Psoas muscle (tissue), 8 donors: ENCODE data around the gene BRIP1. TPM values are rescaled to one million over a fixed set of nuclear protein-coding genes. Genes with fewer than 3 reads are reported as not detected.

Source experiments
- ATAC-seq, 4 donors: fragments of 200-7000 bp; cut with Tn5 transposase; one replicate each; pipeline ENCODE4 v1.9.1; 2020; ENCODE audit warnings: moderate library complexity in 3 of 4, mild to moderate bottlenecking in 2 of 4
- DNase-seq, 2 donors: peaks; one replicate each; pipeline ENCODE4 v3.0.0-alpha.2; 2020
- H3K27ac ChIP-seq: fragments of 200-600 bp; one replicate; pipeline ENCODE4 v1.8.0; 2022
- H3K27me3 ChIP-seq, 3 donors: fragments of 200-600 bp in 1 of 3; one replicate each; pipeline versions ENCODE4 v1.6.1 to v1.8.0; 2013 to 2022; ENCODE audit warnings: low read length in 2 of 3, mild to moderate bottlenecking in 2 of 3, moderate library complexity in 1 of 3; ENCODE audit not compliant: insufficient read depth in 3 of 3
- H3K36me3 ChIP-seq, 2 donors: fragments of 200-600 bp in 1 of 2; one replicate each; pipeline versions ENCODE4 v1.6.1 to v1.8.0; 2013 to 2022; ENCODE audit warnings: low read depth in 1 of 2, mild to moderate bottlenecking in 1 of 2, moderate library complexity in 1 of 2; ENCODE audit not compliant: insufficient read depth in 1 of 2
- H3K4me1 ChIP-seq: fragments of 200-600 bp; one replicate; pipeline ENCODE4 v1.8.0; 2022
- H3K4me3 ChIP-seq: fragments of 200-600 bp; one replicate; pipeline ENCODE4 v1.8.0; 2022; ENCODE audit warnings: mild to moderate bottlenecking
- H3K9me3 ChIP-seq: fragments of 200-600 bp; one replicate; pipeline ENCODE4 v1.8.0; 2022
- CTCF ChIP-seq: fragments of 200-600 bp; IDR thresholded peaks from one replicate; pipeline ENCODE4 v1.8.0; 2022; ENCODE audit warnings: antibody characterized with exemption
- WGBS, 3 donors: extraction: QIAGEN DNeasy Blood & Tissue Kit; methylation state at CpG; one replicate each; pipeline versions ENCODE4 v1.1.6 to v1.1.7; 2013; 5-methylcytosine and 5-hydroxymethylcytosine counted together
- intact Hi-C, 2 donors: fragments of 100-400 bp; cut with DNase I; formaldehyde crosslinking; loops; one replicate each; pipeline versions ENCODE4 v1.11.0 to v1.14.2; 2022
- polyA plus RNA-seq, 3 donors: library from polyadenylated mRNA; stranded (reverse); fragments of 200-250 nt; gene quantifications; one replicate each; pipeline ENCODE4 v1.2.3, GENCODE V29; 2013
- total RNA-seq, 4 donors: library from RNA; stranded (reverse); fragmentation: NEBNext Ultra II Directional in 2 of 4; extraction: Animal tissue kit (Norgen Biotek cat#: 25700) in 2 of 4; gene quantifications; one replicate each; pipeline versions ENCODE4 v1.2.1 to v1.2.4, GENCODE V29; 2021 to 2023
- donor health status: healthy with polysubstance abuse.
- donor health status: DM: no; HTN: no; CAD: no; lungs with moderate emphysema.
- donor health status: Bipolar disorder and iron deficiency.
- donor health status: healthy.
- donor health status: DM: yes; HTN: yes; CAD: no.
- donor health status: DM: no; HTN: no; CAD: no.
- donor health status: DM: no; HTN: no; CAD: no.
- donor health status: DM: yes; HTN: yes; CAD: no.

The BRIP1 gene
- total and polyA plus RNA-seq, 7 donors = 0.03 to 0.40 (median 0.19) TPM; not detected in 1

GRCh38 chr17:61701978-61702377 lies 161.3 kb downstream of the BRIP1 start:
- H3K27ac ChIP-seq = no peak overlapping the region
- no peak overlapping the region for H3K4me3 ChIP-seq
- no peaks in the 10 kb centered on the region for H3K27me3 ChIP-seq
- 97 to 100% (median 99%) methylated on average over 1 of the region's 1 CpG for WGBS, 3 donors
- intact Hi-C loops = no loop called here
- no peak for ATAC-seq
- peaks cover 41% of the 10 kb centered on the region for H3K9me3 ChIP-seq
- no peaks in the 10 kb centered on the region for H3K36me3 ChIP-seq
- DNase-seq = no peak
- no peaks in the 10 kb centered on the region for H3K4me1 ChIP-seq
- TF ChIP-seq CTCF = no peak

- TF ChIP-seq CTCF = no peak
- DNase-seq = no peak
- WGBS, 3 donors = 93 to 100% (median 97%) methylated on average over 1 of the region's 1 CpG
- H3K9me3 ChIP-seq = peaks cover 41% of the 10 kb centered on the region
- intact Hi-C loops = no loop called here
- no peaks in the 10 kb centered on the region for H3K36me3 ChIP-seq
- H3K27me3 ChIP-seq = no peaks in the 10 kb centered on the region
- no peak for ATAC-seq
- no peaks in the 10 kb centered on the region for H3K4me1 ChIP-seq
- no peak overlapping the region for H3K4me3 ChIP-seq
- H3K27ac ChIP-seq = no peak overlapping the region
Observed at GRCh38 chr17:61701334-61701733, 162.0 kb downstream of the BRIP1 start.

- Histone ChIP-seq H3K27ac (no peak overlapping the region), H3K27me3 (no peaks in the 10 kb centered on the region), H3K4me1 (no peaks in the 10 kb centered on the region), H3K36me3 (no peaks in the 10 kb centered on the region), H3K9me3 (peaks cover 41% of the 10 kb centered on the region), H3K4me3 (no peak overlapping the region)
- intact Hi-C loops = no loop called here
- ATAC-seq = no peak
- WGBS, 3 donors = 97 to 98% (median 97%) methylated on average over 5 of the region's 5 CpGs
- no peak for TF ChIP-seq CTCF
- DNase-seq = no peak
Observed at GRCh38 chr17:61700252-61700651, 163.1 kb downstream of the BRIP1 start.

GRCh38 chr17:61699694-61700093 lies 163.6 kb downstream of the BRIP1 start:
- Histone ChIP-seq H3K36me3 (no peaks in the 10 kb centered on the region), H3K9me3 (peaks cover 45% of the 10 kb centered on the region), H3K27ac (no peak overlapping the region), H3K4me1 (no peaks in the 10 kb centered on the region), H3K27me3 (no peaks in the 10 kb centered on the region), H3K4me3 (no peak overlapping the region)
- DNase-seq = no peak
- intact Hi-C loops = no loop called here
- TF ChIP-seq CTCF = no peak
- no peak for ATAC-seq
- 95 to 96% (median 96%) methylated on average over 2 of the region's 2 CpGs for WGBS, 3 donors

GRCh38 chr17:61699032-61699431 lies 164.3 kb downstream of the BRIP1 start:
- H3K4me1 ChIP-seq = no peaks in the 10 kb centered on the region
- no peaks in the 10 kb centered on the region for H3K27me3 ChIP-seq
- WGBS, 3 donors = 97 to 100% (median 100%) methylated on average over 1 of the region's 1 CpG
- intact Hi-C loops = no loop called here
- peaks cover 45% of the 10 kb centered on the region for H3K9me3 ChIP-seq
- DNase-seq = no peak
- no peak overlapping the region for H3K27ac ChIP-seq
- no peak overlapping the region for H3K4me3 ChIP-seq
- no peak for TF ChIP-seq CTCF
- no peaks in the 10 kb centered on the region for H3K36me3 ChIP-seq
- no peak for ATAC-seq
